H1 (cell line): ENCODE results near the gene HPN.

ENCODE experiments used
- ASH2L ChIP-seq: fragments of 200-600, 300-600 bp; sonication (generic); IDR thresholded peaks from one replicate; pipeline ENCODE4 v1.7.1; 2017; ENCODE audit warnings: low read length
- ATF3 ChIP-seq: IDR thresholded peaks from 2 replicates; pipeline ENCODE4 v1.6.1; 2011; ENCODE audit warnings: low read depth, mild to moderate bottlenecking, low read length; ENCODE audit not compliant: insufficient read depth
- CTCF ChIP-seq, 3 experiments: IDR thresholded peaks; 1 replicate in 2 of 3; 2 replicates in 1 of 3; pipeline versions ENCODE4 v1.5.1 to v1.6.1; 2011; ENCODE audit warnings: low read length in 3 of 3, mild to moderate bottlenecking in 3 of 3, inconsistent platforms in 2 of 3, low read depth in 1 of 3, moderate library complexity in 1 of 3; ENCODE audit not compliant: insufficient read depth in 1 of 3; ENCODE audit errors: control extremely low read depth in 1 of 3
- EGR1 ChIP-seq: IDR thresholded peaks from 2 replicates; pipeline ENCODE4 v1.6.1; 2011; ENCODE audit warnings: low read depth, low read length, borderline replicate concordance
- EP300 ChIP-seq, 2 experiments: IDR thresholded peaks; 1 replicate in 1 of 2; 2 replicates in 1 of 2; pipeline ENCODE4 v1.6.1; 2011 to 2012; ENCODE audit warnings: low read depth in 2 of 2, low read length in 2 of 2, mild to moderate bottlenecking in 2 of 2, borderline replicate concordance in 1 of 2, inconsistent platforms in 1 of 2, moderate library complexity in 1 of 2
- EZH2 ChIP-seq: fragments of 200-600 bp; sonication (generic); IDR thresholded peaks from 2 replicates; pipeline ENCODE4 v1.7.1; 2012; ENCODE audit warnings: low read depth, mild to moderate bottlenecking, moderate library complexity, low read length, inconsistent platforms; ENCODE audit not compliant: severe bottlenecking
- HDAC6 ChIP-seq: IDR thresholded peaks from one replicate; pipeline ENCODE4 v1.7.1; 2012; ENCODE audit warnings: low read depth, mild to moderate bottlenecking, inconsistent platforms, low read length, moderate library complexity
- NRF1 ChIP-seq: IDR thresholded peaks from 2 replicates; pipeline ENCODE4 v1.6.1; 2011; ENCODE audit warnings: mild to moderate bottlenecking, low read depth, low read length, improper control_type of control experiment
- POLR2A ChIP-seq, 2 experiments: IDR thresholded peaks; 1 replicate in 1 of 2; 2 replicates in 1 of 2; pipeline ENCODE4 v1.6.1; 2011; ENCODE audit warnings: low read depth in 2 of 2, low read length in 2 of 2, mild to moderate bottlenecking in 2 of 2; ENCODE audit errors: control extremely low read depth in 1 of 2
- POLR2AphosphoS5 ChIP-seq: IDR thresholded peaks from 2 replicates; pipeline ENCODE4 v1.6.1; 2011; ENCODE audit warnings: low read depth, low read length
- RAD21 ChIP-seq, 2 experiments: IDR thresholded peaks in 1 of 2; conservative IDR thresholded peaks in 1 of 2; 2 replicates each; pipeline ENCODE4 v1.6.1; 2011; ENCODE audit warnings: low read depth in 2 of 2, low read length in 2 of 2, improper control_type of control experiment in 1 of 2, inconsistent platforms in 1 of 2, mild to moderate bottlenecking in 1 of 2, moderate library complexity in 1 of 2
- SUZ12 ChIP-seq: fragments of 200-600 bp; sonication (generic); IDR thresholded peaks from 2 replicates; pipeline ENCODE4 v1.6.1; 2012; ENCODE audit warnings: mild to moderate bottlenecking, inconsistent platforms, low read length, moderate library complexity, mixed read lengths
- ZNF274 ChIP-seq: IDR thresholded peaks from 2 replicates; pipeline ENCODE4 v1.7.0; 2012; ENCODE audit warnings: low read length, borderline replicate concordance; ENCODE audit errors: extremely low read depth

- 0 out of 3 replicates have a peak, but pooled peaks of 1 of the 2 experiments have one; percentile 25 for TF ChIP-seq POLR2A (IDR thresholded peaks at IDR 0.05; ENCODE audit: control extremely low read depth in 1 of 2, low read depth in 2 of 2, low read length in 2 of 2)
- no peak for TF ChIP-seq SUZ12
- TF ChIP-seq CTCF (IDR thresholded peaks at IDR 0.05; ENCODE audit: control extremely low read depth in 1 of 3, insufficient read depth in 1 of 3, low read depth in 1 of 3, low read length in 3 of 3): peak; percentile 88 to 98 (median 96)
- TF ChIP-seq EZH2: no peak
- peak; percentile 93 to 97 for TF ChIP-seq RAD21 (IDR thresholded peaks at IDR 0.05 in 1 of 2, conservative IDR thresholded peaks at IDR 0.05 in 1 of 2; ENCODE audit: low read depth in 2 of 2, low read length in 2 of 2)
- no peak for TF ChIP-seq EP300 (IDR thresholded peaks at IDR 0.05; ENCODE audit: borderline replicate concordance in 1 of 2, low read depth in 2 of 2, low read length in 2 of 2)
- no peak for TF ChIP-seq HDAC6
- no peak for TF ChIP-seq POLR2AphosphoS5
- no peak for TF ChIP-seq ATF3
- no peak for TF ChIP-seq NRF1
- TF ChIP-seq ZNF274: no peak
- no peak for TF ChIP-seq EGR1
- TF ChIP-seq ASH2L: peak; percentile 75
Observed at GRCh38 chr19:35066691-35067563, 25.4 kb downstream of the HPN start.
